Activated T-cell treated with anti-CD3 and anti-CD28 coated beads, Interleukin-2, amount 50 U/mL, for 48 hours (primary cell): ENCODE data around the gene NUCB1.
"Not testable (repeated sequence)": the region's sequence is repeated elsewhere in the genome, so short reads cannot be mapped to it uniquely, and the experiment has no call there.

Source experiments
- DNase-seq, 2 experiments: peaks; one replicate each; pipeline ENCODE4 v3.0.0-alpha.2; 2020

NUCB1 gene

GRCh38 chr19:48899781-48900476, at the start of gene NUCB1:
NUCB1 (plus strand) TSS chr19:48900312; CDS start chr19:48900797, 485 bp downstream.
- DNase-seq, result peak; percentile 100

- no peak for DNase-seq
Observed at GRCh38 chr19:48852292-48852691, 47.8 kb upstream of the NUCB1 start.

GRCh38 chr19:48853483-48853882, 46.6 kb upstream of the NUCB1 start:
- DNase-seq, result no peak

GRCh38 chr19:48854103-48854502, 46.0 kb upstream of the NUCB1 start:
- DNase-seq, result no peak

- no peak for DNase-seq
Observed at GRCh38 chr19:48856921-48857320, 43.2 kb upstream of the NUCB1 start.

- peak; percentile 86 to 88 for DNase-seq
Observed at GRCh38 chr19:48858984-48859710, 41.0 kb upstream of the NUCB1 start.

- peak; percentile 35 to 41 for DNase-seq
Observed at GRCh38 chr19:48859711-48860572, 40.2 kb upstream of the NUCB1 start.

- DNase-seq, result no peak
Observed at GRCh38 chr19:48861313-48861712, 38.8 kb upstream of the NUCB1 start.

- DNase-seq, result no peak
Observed at GRCh38 chr19:48862827-48863226, 37.3 kb upstream of the NUCB1 start.

- no peak for DNase-seq
Observed at GRCh38 chr19:48866692-48867091, 33.4 kb upstream of the NUCB1 start.

GRCh38 chr19:48867123-48867745, 32.9 kb upstream of the NUCB1 start:
- DNase-seq, result no peak

- DNase-seq, result no peak
Observed at GRCh38 chr19:48867746-48868113, 32.4 kb upstream of the NUCB1 start.

- DNase-seq, result no peak
Observed at GRCh38 chr19:48868114-48868886, 31.8 kb upstream of the NUCB1 start, which contains the start of gene PLEKHA4. PLEKHA4 (minus strand) TSS chr19:48868617; CDS start chr19:48867620, 997 bp downstream.

GRCh38 chr19:48870048-48870447, 30.1 kb upstream of the NUCB1 start:
- DNase-seq, result no peak

GRCh38 chr19:48871471-48872181, 28.5 kb upstream of the NUCB1 start:
- DNase-seq, result not testable (repeated sequence)

GRCh38 chr19:48872182-48872883, 27.8 kb upstream of the NUCB1 start, which contains the start of gene PPP1R15A:
PPP1R15A (plus strand) TSS chr19:48872421; CDS start chr19:48873234, 813 bp downstream.
- peak; percentile 100 for DNase-seq

- DNase-seq, result peak; percentile 84 to 85
Observed at GRCh38 chr19:48872884-48873475, 27.1 kb upstream of the NUCB1 start.

- DNase-seq, result peak in 1 of 2 experiments; percentile 33
Observed at GRCh38 chr19:48873476-48874302, 26.4 kb upstream of the NUCB1 start.
